ENCODE data around the gene HRAS. TPM values are rescaled to one million over a fixed set of nuclear protein-coding genes. Genes with fewer than 3 reads are reported as not detected.

HRAS gene
- total and polyA plus RNA-seq, 10 of the 15 experiments (the other 5 are each of a cell fraction or from before 2014, with no cell fraction given): 2.8 to 72.4 (median 31.7) TPM

DNA sequence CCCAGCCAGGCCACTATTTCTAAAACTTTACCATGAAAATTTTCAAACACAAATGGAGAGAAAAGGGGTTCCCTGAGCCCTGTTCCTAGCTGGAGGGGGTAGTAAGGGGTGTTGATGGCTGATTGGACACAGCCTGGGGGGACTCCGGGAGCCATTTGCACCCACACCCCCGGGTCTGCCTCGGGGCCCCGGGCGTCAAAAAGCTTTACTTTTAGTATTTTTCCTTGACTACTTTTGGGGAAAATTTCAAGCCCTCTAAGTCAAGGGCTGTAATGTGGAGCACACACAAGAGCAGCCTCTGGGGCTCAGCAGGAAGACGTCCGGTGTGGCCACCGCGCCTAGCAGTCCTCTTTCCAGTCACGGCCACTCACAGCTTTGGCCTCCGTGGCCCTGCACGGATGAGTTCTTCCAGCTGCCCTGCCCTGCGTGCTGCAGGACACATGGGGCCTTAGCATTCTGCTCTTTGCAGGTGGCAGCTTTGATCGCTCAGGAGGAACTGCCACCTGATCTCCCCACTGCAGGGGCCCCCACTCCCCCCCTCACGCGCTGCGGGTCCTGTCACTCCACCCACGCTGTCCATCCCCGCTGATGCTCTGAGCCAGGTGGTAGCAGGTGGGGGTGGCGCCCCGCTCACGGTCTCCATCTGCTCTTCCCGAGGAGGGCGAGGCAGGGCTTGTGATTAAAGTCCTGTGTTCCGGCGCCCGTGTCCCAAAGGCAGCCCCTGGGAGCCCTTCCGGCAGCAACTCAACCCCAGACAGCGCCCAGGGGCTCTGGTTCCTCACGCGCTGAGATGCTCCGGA, 42.7 kb downstream of the HRAS start:
- ChIA-PET RAD21 (ENCODE audit: unreplicated experiment) (interaction anchor here (0.7 kb wide), 1 partner anchor 62 kb away, joined by 3 read pairs; no protein-coding TSS in a partner anchor), POLR2A (no interaction called here), CTCF (no interaction called here), SMC1A (ENCODE audit: uncharacterized antibody, unreplicated experiment) (no interaction called here)
- intact Hi-C loops (cut with micrococcal nuclease; ENCODE audit: unreplicated experiment): no loop called here
- FAIRE-seq (no peak), DNase-seq (ENCODE audit: low read depth, low spot score) (no peak), ATAC-seq (no peak; the same call in 2 of the 3 replicates)
- Histone ChIP-seq H3K27ac (ENCODE audit: control insufficient read depth, insufficient read depth) (no peak overlapping the region), H3K4me1 (ENCODE audit: control insufficient read depth, insufficient read depth, low read length) (no peaks in the 10 kb centered on the region), H3K9me3 (replicated peaks; ENCODE audit: control insufficient read depth, insufficient read depth, low read length) (no peaks in the 10 kb centered on the region), H3K9ac (ENCODE audit: control insufficient read depth, insufficient read depth, low read length) (no peak overlapping the region), H3K27me3 (replicated peaks in 1 of 2; ENCODE audit: control insufficient read depth in 2 of 2, insufficient read depth in 2 of 2, low read length in 1 of 2) (no peaks in the 10 kb centered on the region), H4K20me1 (ENCODE audit: control insufficient read depth, insufficient read depth) (no peaks in the 10 kb centered on the region), H3K4me3 (no peak overlapping the region), H2AFZ (ENCODE audit: control insufficient read depth, low read depth, low read length) (no peak overlapping the region), H3K4me2 (ENCODE audit: control insufficient read depth, insufficient read depth) (no peak overlapping the region), H3K79me2 (ENCODE audit: control insufficient read depth, insufficient read depth, low read length) (no peaks in the 10 kb centered on the region), H3K36me3 (ENCODE audit: control insufficient read depth in 2 of 2, insufficient read depth in 2 of 2, low read length in 1 of 2) (peaks cover 13 to 20% of the 10 kb centered on the region in 2 experiments; a peak in 3 of 4 replicates)
- BruUV-seq (replicated peaks): no TSS peak
- in situ Hi-C loops (cut with MboI): no loop called here
- WGBS (ENCODE audit: insufficient coverage, insufficient replicate concordance, low lambda C conversion rate, missing lambda C conversion rate): 53% methylated on average over 29 of the region's 32 CpGs
- TF ChIP-seq, protein P1, sequence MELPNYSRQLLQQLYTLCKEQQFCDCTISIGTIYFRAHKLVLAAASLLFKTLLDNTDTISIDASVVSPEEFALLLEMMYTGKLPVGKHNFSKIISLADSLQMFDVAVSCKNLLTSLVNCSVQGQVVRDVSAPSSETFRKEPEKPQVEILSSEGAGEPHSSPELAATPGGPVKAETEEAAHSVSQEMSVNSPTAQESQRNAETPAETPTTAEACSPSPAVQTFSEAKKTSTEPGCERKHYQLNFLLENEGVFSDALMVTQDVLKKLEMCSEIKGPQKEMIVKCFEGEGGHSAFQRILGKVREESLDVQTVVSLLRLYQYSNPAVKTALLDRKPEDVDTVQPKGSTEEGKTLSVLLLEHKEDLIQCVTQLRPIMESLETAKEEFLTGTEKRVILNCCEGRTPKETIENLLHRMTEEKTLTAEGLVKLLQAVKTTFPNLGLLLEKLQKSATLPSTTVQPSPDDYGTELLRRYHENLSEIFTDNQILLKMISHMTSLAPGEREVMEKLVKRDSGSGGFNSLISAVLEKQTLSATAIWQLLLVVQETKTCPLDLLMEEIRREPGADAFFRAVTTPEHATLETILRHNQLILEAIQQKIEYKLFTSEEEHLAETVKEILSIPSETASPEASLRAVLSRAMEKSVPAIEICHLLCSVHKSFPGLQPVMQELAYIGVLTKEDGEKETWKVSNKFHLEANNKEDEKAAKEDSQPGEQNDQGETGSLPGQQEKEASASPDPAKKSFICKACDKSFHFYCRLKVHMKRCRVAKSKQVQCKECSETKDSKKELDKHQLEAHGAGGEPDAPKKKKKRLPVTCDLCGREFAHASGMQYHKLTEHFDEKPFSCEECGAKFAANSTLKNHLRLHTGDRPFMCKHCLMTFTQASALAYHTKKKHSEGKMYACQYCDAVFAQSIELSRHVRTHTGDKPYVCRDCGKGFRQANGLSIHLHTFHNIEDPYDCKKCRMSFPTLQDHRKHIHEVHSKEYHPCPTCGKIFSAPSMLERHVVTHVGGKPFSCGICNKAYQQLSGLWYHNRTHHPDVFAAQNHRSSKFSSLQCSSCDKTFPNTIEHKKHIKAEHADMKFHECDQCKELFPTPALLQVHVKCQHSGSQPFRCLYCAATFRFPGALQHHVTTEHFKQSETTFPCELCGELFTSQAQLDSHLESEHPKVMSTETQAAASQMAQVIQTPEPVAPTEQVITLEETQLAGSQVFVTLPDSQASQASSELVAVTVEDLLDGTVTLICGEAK (IDR thresholded peaks at IDR 0.05; ENCODE audit: borderline replicate concordance): no peak
- TF ChIP-seq BHLHE40 (IDR thresholded peaks at IDR 0.05; ENCODE audit: borderline replicate concordance in 1 of 2, low read depth in 2 of 2, low read length in 1 of 2): peak in 1 of 2 experiments; percentile 24; a peak in 1 of 4 replicates
- TF ChIP-seq EGR1 (IDR thresholded peaks at IDR 0.05; ENCODE audit: borderline replicate concordance in 1 of 2, low read depth in 2 of 2, low read length in 2 of 2): 0 out of 3 replicates have a peak, but pooled peaks of 1 of the 2 experiments have one; percentile 36
- TF ChIP-seq, protein P2, sequence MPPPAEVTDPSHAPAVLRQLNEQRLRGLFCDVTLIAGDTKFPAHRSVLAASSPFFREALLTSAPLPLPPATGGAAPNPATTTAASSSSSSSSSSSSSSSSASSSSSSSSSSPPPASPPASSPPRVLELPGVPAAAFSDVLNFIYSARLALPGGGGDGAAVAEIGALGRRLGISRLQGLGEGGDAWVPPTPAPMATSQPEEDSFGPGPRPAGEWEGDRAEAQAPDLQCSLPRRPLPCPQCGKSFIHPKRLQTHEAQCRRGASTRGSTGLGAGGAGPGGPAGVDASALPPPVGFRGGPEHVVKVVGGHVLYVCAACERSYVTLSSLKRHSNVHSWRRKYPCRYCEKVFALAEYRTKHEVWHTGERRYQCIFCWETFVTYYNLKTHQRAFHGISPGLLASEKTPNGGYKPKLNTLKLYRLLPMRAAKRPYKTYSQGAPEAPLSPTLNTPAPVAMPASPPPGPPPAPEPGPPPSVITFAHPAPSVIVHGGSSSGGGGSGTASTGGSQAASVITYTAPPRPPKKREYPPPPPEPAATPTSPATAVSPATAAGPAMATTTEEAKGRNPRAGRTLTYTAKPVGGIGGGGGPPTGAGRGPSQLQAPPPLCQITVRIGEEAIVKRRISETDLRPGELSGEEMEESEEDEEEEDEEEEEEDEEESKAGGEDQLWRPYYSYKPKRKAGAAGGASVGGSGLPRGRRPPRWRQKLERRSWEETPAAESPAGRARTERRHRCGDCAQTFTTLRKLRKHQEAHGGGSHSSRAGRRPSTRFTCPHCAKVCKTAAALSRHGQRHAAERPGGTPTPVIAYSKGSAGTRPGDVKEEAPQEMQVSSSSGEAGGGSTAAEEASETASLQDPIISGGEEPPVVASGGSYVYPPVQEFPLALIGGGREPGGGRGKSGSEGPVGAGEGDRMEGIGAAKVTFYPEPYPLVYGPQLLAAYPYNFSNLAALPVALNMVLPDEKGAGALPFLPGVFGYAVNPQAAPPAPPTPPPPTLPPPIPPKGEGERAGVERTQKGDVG (CRISPR knock-in tag; IDR thresholded peaks at IDR 0.05): no peak
- TF ChIP-seq MEF2B (IDR thresholded peaks at IDR 0.05; ENCODE audit: partially characterized antibody, poor library complexity, severe bottlenecking): no peak
- peak; percentile 21; the same call in 1 of the 2 replicates for TF ChIP-seq PAX5 (IDR thresholded peaks at IDR 0.05; ENCODE audit: borderline replicate concordance, low read depth, low read length)
- TF ChIP-seq, protein P3, sequence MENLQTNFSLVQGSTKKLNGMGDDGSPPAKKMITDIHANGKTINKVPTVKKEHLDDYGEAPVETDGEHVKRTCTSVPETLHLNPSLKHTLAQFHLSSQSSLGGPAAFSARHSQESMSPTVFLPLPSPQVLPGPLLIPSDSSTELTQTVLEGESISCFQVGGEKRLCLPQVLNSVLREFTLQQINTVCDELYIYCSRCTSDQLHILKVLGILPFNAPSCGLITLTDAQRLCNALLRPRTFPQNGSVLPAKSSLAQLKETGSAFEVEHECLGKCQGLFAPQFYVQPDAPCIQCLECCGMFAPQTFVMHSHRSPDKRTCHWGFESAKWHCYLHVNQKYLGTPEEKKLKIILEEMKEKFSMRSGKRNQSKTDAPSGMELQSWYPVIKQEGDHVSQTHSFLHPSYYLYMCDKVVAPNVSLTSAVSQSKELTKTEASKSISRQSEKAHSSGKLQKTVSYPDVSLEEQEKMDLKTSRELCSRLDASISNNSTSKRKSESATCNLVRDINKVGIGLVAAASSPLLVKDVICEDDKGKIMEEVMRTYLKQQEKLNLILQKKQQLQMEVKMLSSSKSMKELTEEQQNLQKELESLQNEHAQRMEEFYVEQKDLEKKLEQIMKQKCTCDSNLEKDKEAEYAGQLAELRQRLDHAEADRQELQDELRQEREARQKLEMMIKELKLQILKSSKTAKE (IDR thresholded peaks at IDR 0.05; ENCODE audit: low read depth, poor library complexity, severe bottlenecking): no peak
- no peak for TF ChIP-seq SRF (IDR thresholded peaks at IDR 0.05; ENCODE audit: low read depth in 2 of 2, low read length in 2 of 2)
- no peak for TF ChIP-seq HDAC2 (IDR thresholded peaks at IDR 0.05)
- no peak for TF ChIP-seq CBFB (IDR thresholded peaks at IDR 0.05; ENCODE audit: low read depth)
- no peak for TF ChIP-seq POU2F2 (IDR thresholded peaks at IDR 0.05; ENCODE audit: borderline replicate concordance, low read depth, low read length)
- no peak for TF ChIP-seq SMAD5 (IDR thresholded peaks at IDR 0.05; ENCODE audit: low read depth)
- TF ChIP-seq NRF1 (conservative IDR thresholded peaks at IDR 0.05; ENCODE audit: low read depth, low read length): no peak
